ENCODE results near the gene GCK.

Gene GCK

GRCh38 chr7:44106311-44107065 is 82.8 kb downstream of the GCK start:
- H3K36me3 ChIP-seq (ENCODE audit: control insufficient read depth, insufficient read depth, low read length): no peaks in the 10 kb centered on the region
- no peak overlapping the region for H4K5ac ChIP-seq (ENCODE audit: low read length)
- H3K9ac ChIP-seq (ENCODE audit: low read length): no peak overlapping the region
- no peak overlapping the region for H3K27ac ChIP-seq (ENCODE audit: low read depth, low read length)
- no peak overlapping the region for H2BK5ac ChIP-seq (ENCODE audit: low read length)
- no peaks in the 10 kb centered on the region for H3K27me3 ChIP-seq (ENCODE audit: insufficient read depth, low read length, poor library complexity)
- H3K23ac ChIP-seq (ENCODE audit: low read length): no peak overlapping the region
- no peaks in the 10 kb centered on the region for H3K79me2 ChIP-seq (ENCODE audit: control insufficient read depth, insufficient read depth, low read length)
- H2AK5ac ChIP-seq (ENCODE audit: low read length): no peak overlapping the region
- H3K4me1 ChIP-seq (ENCODE audit: control insufficient read depth, low read depth, low read length): no peaks in the 10 kb centered on the region
- DNase-seq: no peak
- H2BK120ac ChIP-seq (ENCODE audit: low read depth, low read length): no peak overlapping the region
- H3K4ac ChIP-seq (ENCODE audit: low read depth, low read length): no peak overlapping the region
- no peak overlapping the region for H3K4me3 ChIP-seq (ENCODE audit: low read length)
- H3K79me1 ChIP-seq (ENCODE audit: low read length): no peaks in the 10 kb centered on the region
- H4K8ac ChIP-seq (ENCODE audit: low read depth, low read length): no peak overlapping the region
- H3K56ac ChIP-seq (ENCODE audit: low read length): no peak overlapping the region
- no peak overlapping the region for H3K18ac ChIP-seq (ENCODE audit: low read length)
- H2BK15ac ChIP-seq (replicated peaks; ENCODE audit: low read depth): no peak overlapping the region
- H3K4me2 ChIP-seq (ENCODE audit: low read length): no peak overlapping the region
- no CpG with 5 or more reads among the region's 10 CpGs for WGBS (ENCODE audit: extremely low coverage, insufficient coverage, low lambda C conversion rate)

DNA sequence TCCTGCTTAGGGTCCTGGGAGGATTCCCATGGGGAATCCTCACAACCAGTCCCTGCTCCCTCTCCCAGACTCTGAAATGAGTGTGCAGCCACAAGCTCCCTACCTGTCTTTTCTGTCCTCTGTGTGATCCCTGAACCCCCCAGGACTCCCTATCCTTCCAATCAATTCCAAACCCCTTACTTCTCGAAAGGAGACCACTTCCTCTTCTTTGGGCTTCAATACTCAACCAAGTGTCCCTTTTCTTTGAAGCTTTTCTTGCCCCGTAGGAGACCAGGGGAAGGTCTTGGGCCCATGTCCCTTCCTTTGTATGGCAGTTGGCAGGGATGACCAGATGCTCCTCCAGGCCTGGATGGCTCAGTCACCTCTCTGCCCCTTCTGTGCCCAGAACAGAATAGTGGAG is 83.4 kb downstream of the GCK start:
- Histone ChIP-seq H3K27ac (ENCODE audit: low read depth, low read length) (no peak overlapping the region), H3K4me3 (ENCODE audit: low read length) (no peak overlapping the region)

DNA sequence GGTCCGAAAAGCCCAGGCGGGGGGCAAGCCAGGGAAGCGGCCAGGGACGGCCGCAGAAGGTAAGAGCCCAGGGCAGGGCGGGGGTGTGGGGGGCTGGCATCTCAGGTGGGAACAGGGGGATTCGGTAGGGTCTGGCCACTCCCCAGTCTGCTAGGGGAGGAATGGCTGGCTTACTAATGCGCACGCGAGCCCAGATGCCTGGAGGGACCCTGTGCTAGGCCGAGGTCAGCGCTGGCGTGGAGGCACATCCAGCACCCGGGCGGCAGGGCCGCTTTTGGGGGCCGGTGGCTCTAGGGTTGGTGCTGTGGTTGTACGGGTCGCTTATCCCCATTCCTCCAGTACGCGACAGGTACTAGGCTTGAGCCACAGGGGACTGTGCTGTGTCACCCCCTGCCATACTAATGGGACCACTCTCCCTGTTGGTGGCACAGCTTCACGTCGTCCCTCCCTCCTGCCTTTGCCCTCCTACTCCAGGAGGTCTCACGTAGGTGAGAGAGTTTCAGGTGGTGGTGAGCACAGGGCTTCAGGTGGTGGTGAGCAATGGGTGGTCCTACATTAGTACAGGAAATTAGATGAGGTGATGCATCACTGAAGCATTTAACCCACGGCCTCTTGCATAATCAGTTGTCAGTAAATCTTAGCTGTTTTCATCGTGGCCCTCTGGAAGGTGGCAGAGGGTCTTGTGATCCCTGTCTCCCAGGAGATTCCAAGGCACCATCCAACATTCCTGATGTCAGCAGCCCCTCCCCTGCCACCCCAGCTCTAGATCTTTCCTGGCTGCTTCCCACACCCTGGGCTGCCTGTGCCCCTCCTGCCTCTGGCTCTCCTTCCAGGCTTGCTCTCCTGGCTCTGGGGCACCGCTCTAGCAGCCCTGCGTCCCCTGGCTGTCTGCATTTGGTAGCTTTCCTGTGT is 84.1 kb downstream of the GCK start:
- no peaks in the 10 kb centered on the region for H3K36me3 ChIP-seq (ENCODE audit: control insufficient read depth, insufficient read depth, low read length)
- no peak overlapping the region for H4K8ac ChIP-seq (ENCODE audit: low read depth, low read length)
- no peak overlapping the region for H3K27ac ChIP-seq (ENCODE audit: low read depth, low read length)
- H3K4me3 ChIP-seq (ENCODE audit: low read length): peak overlapping the region; percentile 44
- H3K4ac ChIP-seq (ENCODE audit: low read depth, low read length): peak overlapping the region; percentile 22
- no peaks in the 10 kb centered on the region for H3K79me2 ChIP-seq (ENCODE audit: control insufficient read depth, insufficient read depth, low read length)
- H3K18ac ChIP-seq (ENCODE audit: low read length): no peak overlapping the region
- no peak overlapping the region for H2BK15ac ChIP-seq (replicated peaks; ENCODE audit: low read depth)
- H3K79me1 ChIP-seq (ENCODE audit: low read length): no peaks in the 10 kb centered on the region
- peak; percentile 81 for DNase-seq
- H3K4me1 ChIP-seq (ENCODE audit: control insufficient read depth, low read depth, low read length): no peaks in the 10 kb centered on the region
- H3K27me3 ChIP-seq (ENCODE audit: insufficient read depth, low read length, poor library complexity): no peaks in the 10 kb centered on the region
- H3K4me2 ChIP-seq (ENCODE audit: low read length): peak overlapping the region; percentile 5
- H2BK5ac ChIP-seq (ENCODE audit: low read length): no peak overlapping the region
- no peak overlapping the region for H2AK5ac ChIP-seq (ENCODE audit: low read length)
- H3K23ac ChIP-seq (ENCODE audit: low read length): no peak overlapping the region
- H3K56ac ChIP-seq (ENCODE audit: low read length): peak overlapping the region; percentile 81
- WGBS (ENCODE audit: extremely low coverage, insufficient coverage, low lambda C conversion rate): no CpG with 5 or more reads among the region's 28 CpGs
- no peak overlapping the region for H2BK120ac ChIP-seq (ENCODE audit: low read depth, low read length)
- H3K9ac ChIP-seq (ENCODE audit: low read length): peak overlapping the region; percentile 50
- H4K5ac ChIP-seq (ENCODE audit: low read length): no peak overlapping the region

More for the DNA sequence above, 83.4 kb downstream of the GCK start:
- no CpG with 5 or more reads among the region's 2 CpGs for WGBS (ENCODE audit: extremely low coverage, insufficient coverage, low lambda C conversion rate)
- H2BK5ac ChIP-seq (ENCODE audit: low read length): no peak overlapping the region
- DNase-seq: no peak
- no peaks in the 10 kb centered on the region for H3K36me3 ChIP-seq (ENCODE audit: control insufficient read depth, insufficient read depth, low read length)
- H3K4me1 ChIP-seq (ENCODE audit: control insufficient read depth, low read depth, low read length): no peaks in the 10 kb centered on the region
- H3K79me1 ChIP-seq (ENCODE audit: low read length): no peaks in the 10 kb centered on the region
- no peak overlapping the region for H2BK15ac ChIP-seq (replicated peaks; ENCODE audit: low read depth)
- no peak overlapping the region for H3K23ac ChIP-seq (ENCODE audit: low read length)
- peak overlapping the region; percentile 81 for H3K56ac ChIP-seq (ENCODE audit: low read length)
- no peak overlapping the region for H2AK5ac ChIP-seq (ENCODE audit: low read length)
- no peak overlapping the region for H4K8ac ChIP-seq (ENCODE audit: low read depth, low read length)
- no peak overlapping the region for H3K4ac ChIP-seq (ENCODE audit: low read depth, low read length)
- H3K18ac ChIP-seq (ENCODE audit: low read length): no peak overlapping the region
- no peak overlapping the region for H3K4me2 ChIP-seq (ENCODE audit: low read length)
- no peaks in the 10 kb centered on the region for H3K27me3 ChIP-seq (ENCODE audit: insufficient read depth, low read length, poor library complexity)
- H3K9ac ChIP-seq (ENCODE audit: low read length): peak overlapping the region; percentile 30
- H2BK120ac ChIP-seq (ENCODE audit: low read depth, low read length): no peak overlapping the region
- no peaks in the 10 kb centered on the region for H3K79me2 ChIP-seq (ENCODE audit: control insufficient read depth, insufficient read depth, low read length)
- no peak overlapping the region for H4K5ac ChIP-seq (ENCODE audit: low read length)

- H3K4me2 ChIP-seq (ENCODE audit: low read length): peak within 1 kb of the TSS; percentile 7
- peak within 1 kb of the TSS; percentile 81 for H3K56ac ChIP-seq (ENCODE audit: low read length)
- H4K5ac ChIP-seq (ENCODE audit: low read length): no peak within 1 kb of the TSS
- peak within 1 kb of the TSS; percentile 77 for H3K18ac ChIP-seq (ENCODE audit: low read length)
- H3K4me3 ChIP-seq (ENCODE audit: low read length): peak within 1 kb of the TSS; percentile 44
- H2AK5ac ChIP-seq (ENCODE audit: low read length): no peak within 1 kb of the TSS
- H2BK5ac ChIP-seq (ENCODE audit: low read length): no peak within 1 kb of the TSS
- no peak within 1 kb of the TSS for H2BK120ac ChIP-seq (ENCODE audit: low read depth, low read length)
- H3K23ac ChIP-seq (ENCODE audit: low read length): no peak within 1 kb of the TSS
- H2BK15ac ChIP-seq (replicated peaks; ENCODE audit: low read depth): no peak within 1 kb of the TSS
- peak within 1 kb of the TSS; percentile 50 for H3K9ac ChIP-seq (ENCODE audit: low read length)
- no peak within 1 kb of the TSS for H4K8ac ChIP-seq (ENCODE audit: low read depth, low read length)
- no peaks in the 10 kb centered on the region for H3K4me1 ChIP-seq (ENCODE audit: control insufficient read depth, low read depth, low read length)
- peak; percentile 64 for DNase-seq
- peak within 1 kb of the TSS; percentile 56 for H3K4ac ChIP-seq (ENCODE audit: low read depth, low read length)
- no peaks in the 10 kb centered on the region for H3K36me3 ChIP-seq (ENCODE audit: control insufficient read depth, insufficient read depth, low read length)
- H3K79me2 ChIP-seq (ENCODE audit: control insufficient read depth, insufficient read depth, low read length): no peaks in the 10 kb centered on the region
- WGBS (ENCODE audit: extremely low coverage, insufficient coverage, low lambda C conversion rate): no CpG with 5 or more reads among the region's 87 CpGs
- H3K27me3 ChIP-seq (ENCODE audit: insufficient read depth, low read length, poor library complexity): no peaks in the 10 kb centered on the region
- H3K79me1 ChIP-seq (ENCODE audit: low read length): no peaks in the 10 kb centered on the region
- no peak within 1 kb of the TSS for H3K27ac ChIP-seq (ENCODE audit: low read depth, low read length)
Observed at GRCh38 chr7:44103923-44104859, 85.0 kb downstream of the GCK start, which contains the start of gene AEBP1. Gene AEBP1 (plus strand): TSS chr7:44104345. CDS start chr7:44104666, 321 bp downstream.

DNA sequence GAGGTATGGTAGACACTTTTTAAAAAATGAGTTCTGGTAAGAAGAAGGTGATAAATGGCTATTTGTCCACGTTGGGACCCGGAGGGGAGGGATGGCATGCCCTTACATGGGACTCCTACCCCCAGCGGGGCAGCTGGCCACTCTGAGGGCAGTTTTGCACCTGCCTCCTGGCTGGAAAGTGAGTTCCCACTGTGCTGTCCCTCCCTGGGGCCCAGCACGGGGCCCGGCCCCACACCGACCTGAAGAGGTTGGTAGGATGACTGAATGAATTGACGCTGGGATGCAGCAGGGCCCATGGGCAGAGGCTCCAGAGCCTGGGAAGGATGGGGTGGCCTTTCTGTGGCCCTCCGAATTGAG is 85.7 kb downstream of the GCK start:
- H2BK5ac ChIP-seq (ENCODE audit: low read length): no peak overlapping the region

More for the DNA sequence above, 85.7 kb downstream of the GCK start:
- Histone ChIP-seq H2AK5ac (ENCODE audit: low read length) (no peak overlapping the region), H3K9ac (ENCODE audit: low read length) (peak overlapping the region; percentile 39), H3K36me3 (ENCODE audit: control insufficient read depth, insufficient read depth, low read length) (no peaks in the 10 kb centered on the region), H3K18ac (ENCODE audit: low read length) (peak overlapping the region; percentile 16), H3K27me3 (ENCODE audit: insufficient read depth, low read length, poor library complexity) (no peaks in the 10 kb centered on the region), H3K56ac (ENCODE audit: low read length) (peak overlapping the region; percentile 62), H3K79me2 (ENCODE audit: control insufficient read depth, insufficient read depth, low read length) (no peaks in the 10 kb centered on the region), H3K4me2 (ENCODE audit: low read length) (peak overlapping the region; percentile 7), H3K4me3 (ENCODE audit: low read length) (peak overlapping the region; percentile 2), H3K4ac (ENCODE audit: low read depth, low read length) (peak overlapping the region; percentile 56), H3K4me1 (ENCODE audit: control insufficient read depth, low read depth, low read length) (no peaks in the 10 kb centered on the region), H4K8ac (ENCODE audit: low read depth, low read length) (no peak overlapping the region), H3K79me1 (ENCODE audit: low read length) (no peaks in the 10 kb centered on the region), H3K23ac (ENCODE audit: low read length) (no peak overlapping the region), H4K5ac (ENCODE audit: low read length) (no peak overlapping the region), H3K27ac (ENCODE audit: low read depth, low read length) (no peak overlapping the region), H2BK120ac (ENCODE audit: low read depth, low read length) (no peak overlapping the region), H2BK15ac (replicated peaks; ENCODE audit: low read depth) (no peak overlapping the region)
- no peak for DNase-seq
- no CpG with 5 or more reads among the region's 8 CpGs for WGBS (ENCODE audit: extremely low coverage, insufficient coverage, low lambda C conversion rate)

Data from mesendoderm (in vitro differentiated cells).